Natural killer cell treated with Interleukin-12 subunit alpha and Interleukin-12 subunit beta and Interleukin-15 and Interleukin-18, amount 100 ng/mL, for 72 hours (primary cell): ENCODE measurements around the gene PCSK5. TPM values are rescaled to one million over a fixed set of nuclear protein-coding genes. Genes with fewer than 3 reads are reported as not detected.

Source experiments
- ATAC-seq, 2 donors: fragments of 150-1000 bp; cut with Tn5 transposase in 1 of 2; sonication (Bioruptor Pico), chemical (Tn5 transposase) in 1 of 2; 2 replicates each; pipeline ENCODE4 v1.10.0; 2021
- DNase-seq: peaks from one replicate; pipeline ENCODE4 v3.0.0; 2022; ENCODE audit warnings: low spot score
- H3K27ac Mint-ChIP-seq, 2 donors: 1 replicate in 1 of 2; 2 replicates in 1 of 2; pipeline ENCODE4 v1.8.0; 2022; ENCODE audit warnings: mixed read lengths in 2 of 2, mild to moderate bottlenecking in 1 of 2, moderate library complexity in 1 of 2
- H3K27me3 Mint-ChIP-seq, 2 donors: 1 replicate in 1 of 2; 2 replicates in 1 of 2; pipeline ENCODE4 v1.8.0; 2022; ENCODE audit warnings: mixed read lengths in 2 of 2
- H3K36me3 Mint-ChIP-seq: one replicate; pipeline ENCODE4 v1.8.0; 2022; ENCODE audit warnings: mixed read lengths
- H3K4me1 Mint-ChIP-seq, 2 donors: 1 replicate in 1 of 2; 2 replicates in 1 of 2; pipeline ENCODE4 v1.8.0; 2022; ENCODE audit warnings: low read depth in 2 of 2, mixed read lengths in 2 of 2, mild to moderate bottlenecking in 1 of 2
- H3K4me3 Mint-ChIP-seq: one replicate; pipeline ENCODE4 v1.8.0; 2022; ENCODE audit warnings: mixed read lengths
- H3K9me3 Mint-ChIP-seq: 2 replicates; pipeline ENCODE4 v1.8.0; 2022; ENCODE audit warnings: mixed read lengths
- total RNA-seq, 2 donors: library from RNA; stranded (reverse); gene quantifications; one replicate each; pipeline ENCODE4 v1.2.3, GENCODE V29; 2022

Gene PCSK5
- total RNA-seq, 2 donors from 2014 or later, result 1.7 to 9.9 TPM

- Mint-ChIP-seq H3K4me1 (no peaks in the 10 kb centered on the region), H3K27ac (no peak overlapping the region), H3K9me3 (no peaks in the 10 kb centered on the region), H3K4me3 (no peak overlapping the region), H3K36me3 (no peaks in the 10 kb centered on the region), H3K27me3 (peaks cover 2 to 6% of the 10 kb centered on the region in 2 donors)
- ATAC-seq (no peak), DNase-seq (no peak)
Measured at GRCh38 chr9:76153339-76153738, 262.9 kb downstream of the PCSK5 start.

GRCh38 chr9:76153902-76154629 is 263.6 kb downstream of the PCSK5 start:
- Mint-ChIP-seq H3K36me3 (no peaks in the 10 kb centered on the region), H3K4me3 (no peak overlapping the region), H3K27me3 (peaks cover 0 to 2% of the 10 kb centered on the region in 2 donors), H3K9me3 (no peaks in the 10 kb centered on the region), H3K27ac (no peak overlapping the region), H3K4me1 (no peaks in the 10 kb centered on the region)
- no peak for DNase-seq
- ATAC-seq, result no peak

GRCh38 chr9:76155361-76155760 is 264.9 kb downstream of the PCSK5 start:
- Mint-ChIP-seq H3K9me3 (no peaks in the 10 kb centered on the region), H3K27ac (no peak overlapping the region), H3K36me3 (no peaks in the 10 kb centered on the region), H3K27me3 (no peaks in the 10 kb centered on the region), H3K4me3 (no peak overlapping the region), H3K4me1 (peaks cover 0 to 5% of the 10 kb centered on the region in 2 donors)
- DNase-seq (no peak), ATAC-seq (no peak)

GRCh38 chr9:76158713-76159112 is 268.2 kb downstream of the PCSK5 start:
- peaks cover 0 to 6% of the 10 kb centered on the region in 2 donors for H3K4me1 Mint-ChIP-seq
- DNase-seq (no peak), ATAC-seq (no peak)
- H3K27me3 Mint-ChIP-seq, result peaks cover 0 to 3% of the 10 kb centered on the region in 2 donors
- H3K4me3 Mint-ChIP-seq, result no peak overlapping the region
- H3K36me3 Mint-ChIP-seq, result peaks cover 7% of the 10 kb centered on the region
- H3K9me3 Mint-ChIP-seq, result no peaks in the 10 kb centered on the region
- H3K27ac Mint-ChIP-seq, result no peak overlapping the region

GRCh38 chr9:76159293-76159926 is 268.9 kb downstream of the PCSK5 start:
- ATAC-seq (no peak), DNase-seq (no peak)
- H3K36me3 Mint-ChIP-seq, result peaks cover 7% of the 10 kb centered on the region
- peaks cover 0 to 3% of the 10 kb centered on the region in 2 donors for H3K27me3 Mint-ChIP-seq
- no peaks in the 10 kb centered on the region for H3K9me3 Mint-ChIP-seq
- peak overlapping the region in 1 of 2 donors; percentile 25 for H3K27ac Mint-ChIP-seq
- no peak overlapping the region for H3K4me3 Mint-ChIP-seq
- peaks cover 0 to 6% of the 10 kb centered on the region in 2 donors for H3K4me1 Mint-ChIP-seq

GRCh38 chr9:76161106-76161505 is 270.6 kb downstream of the PCSK5 start:
- H3K27ac Mint-ChIP-seq, result no peak overlapping the region
- H3K4me3 Mint-ChIP-seq, result no peak overlapping the region
- peaks cover 0 to 11% of the 10 kb centered on the region in 2 donors for H3K4me1 Mint-ChIP-seq
- no peaks in the 10 kb centered on the region for H3K9me3 Mint-ChIP-seq
- H3K36me3 Mint-ChIP-seq, result peaks cover 7% of the 10 kb centered on the region
- ATAC-seq, result no peak
- no peak for DNase-seq
- peaks cover 0 to 3% of the 10 kb centered on the region in 2 donors for H3K27me3 Mint-ChIP-seq

GRCh38 chr9:76161541-76161940 is 271.1 kb downstream of the PCSK5 start:
- Mint-ChIP-seq H3K27me3 (peaks cover 0 to 3% of the 10 kb centered on the region in 2 donors), H3K4me3 (no peak overlapping the region), H3K4me1 (peaks cover 0 to 15% of the 10 kb centered on the region in 2 donors), H3K9me3 (no peaks in the 10 kb centered on the region), H3K36me3 (peaks cover 7% of the 10 kb centered on the region), H3K27ac (no peak overlapping the region)
- no peak for ATAC-seq
- DNase-seq, result no peak

GRCh38 chr9:76162086-76162730 is 271.7 kb downstream of the PCSK5 start:
- ATAC-seq (no peak), DNase-seq (no peak)
- peaks cover 0 to 20% of the 10 kb centered on the region in 2 donors for H3K4me1 Mint-ChIP-seq
- H3K27me3 Mint-ChIP-seq, result peaks cover 0 to 3% of the 10 kb centered on the region in 2 donors
- H3K36me3 Mint-ChIP-seq, result peaks cover 7% of the 10 kb centered on the region
- no peaks in the 10 kb centered on the region for H3K9me3 Mint-ChIP-seq
- no peak overlapping the region for H3K27ac Mint-ChIP-seq
- H3K4me3 Mint-ChIP-seq, result no peak overlapping the region

- Mint-ChIP-seq H3K36me3 (peaks cover 7% of the 10 kb centered on the region), H3K9me3 (no peaks in the 10 kb centered on the region), H3K27me3 (peaks cover 0 to 3% of the 10 kb centered on the region in 2 donors), H3K4me3 (no peak overlapping the region), H3K4me1 (peaks cover 0 to 20% of the 10 kb centered on the region in 2 donors), H3K27ac (no peak overlapping the region)
- DNase-seq, result no peak
- ATAC-seq, result no peak
Measured at GRCh38 chr9:76162751-76163500, 272.5 kb downstream of the PCSK5 start.

GRCh38 chr9:76166526-76166925 is 276.1 kb downstream of the PCSK5 start:
- peak overlapping the region in 1 of 2 donors; percentile 44 for H3K27ac Mint-ChIP-seq
- no peak for DNase-seq
- ATAC-seq, result no peak
- peaks cover 0 to 14% of the 10 kb centered on the region in 2 donors for H3K4me1 Mint-ChIP-seq
- peaks cover 0 to 3% of the 10 kb centered on the region in 2 donors for H3K27me3 Mint-ChIP-seq
- peaks cover 1% of the 10 kb centered on the region for H3K36me3 Mint-ChIP-seq
- no peaks in the 10 kb centered on the region for H3K9me3 Mint-ChIP-seq
- H3K4me3 Mint-ChIP-seq, result no peak overlapping the region

- H3K27ac Mint-ChIP-seq, result no peak overlapping the region
- H3K27me3 Mint-ChIP-seq, result no peaks in the 10 kb centered on the region
- no peak for DNase-seq
- peaks cover 4% of the 10 kb centered on the region for H3K9me3 Mint-ChIP-seq
- no peak for ATAC-seq
- H3K4me1 Mint-ChIP-seq, result peaks cover 17 to 18% of the 10 kb centered on the region in 2 donors
- no peaks in the 10 kb centered on the region for H3K36me3 Mint-ChIP-seq
- H3K4me3 Mint-ChIP-seq, result no peak overlapping the region
Measured at GRCh38 chr9:76176171-76176570, 285.7 kb downstream of the PCSK5 start.

- DNase-seq, result no peak
- Mint-ChIP-seq H3K4me1 (peaks cover 28 to 31% of the 10 kb centered on the region in 2 donors), H3K27ac (peak overlapping the region in 1 of 2 donors; percentile 50)
Measured at GRCh38 chr9:76177931-76178330, 287.5 kb downstream of the PCSK5 start.

GRCh38 chr9:76180541-76180940 is 290.1 kb downstream of the PCSK5 start:
- peaks cover 40 to 51% of the 10 kb centered on the region in 2 donors for H3K4me1 Mint-ChIP-seq
- H3K27ac Mint-ChIP-seq, result peak overlapping the region; percentile 71 to 95
- H3K36me3 Mint-ChIP-seq, result no peaks in the 10 kb centered on the region
- no peaks in the 10 kb centered on the region for H3K27me3 Mint-ChIP-seq
- DNase-seq (no peak), ATAC-seq (no peak)
- H3K9me3 Mint-ChIP-seq, result no peaks in the 10 kb centered on the region
- H3K4me3 Mint-ChIP-seq, result no peak overlapping the region

More at GRCh38 chr9:76177931-76178330, 287.5 kb downstream of the PCSK5 start:
- no peaks in the 10 kb centered on the region for H3K27me3 Mint-ChIP-seq
- no peak overlapping the region for H3K4me3 Mint-ChIP-seq
- H3K9me3 Mint-ChIP-seq, result peaks cover 4% of the 10 kb centered on the region
- ATAC-seq, result no peak
- no peaks in the 10 kb centered on the region for H3K36me3 Mint-ChIP-seq
